ENCODE data around the gene DBF4B. TPM values are rescaled to one million over a fixed set of nuclear protein-coding genes. Genes with fewer than 3 reads are reported as not detected.

The DBF4B gene
- total and polyA plus RNA-seq, 10 of the 15 experiments (the other 5 are each of a cell fraction or from before 2014, with no cell fraction given) = 2.4 to 24.6 (median 16.9) TPM

DNA sequence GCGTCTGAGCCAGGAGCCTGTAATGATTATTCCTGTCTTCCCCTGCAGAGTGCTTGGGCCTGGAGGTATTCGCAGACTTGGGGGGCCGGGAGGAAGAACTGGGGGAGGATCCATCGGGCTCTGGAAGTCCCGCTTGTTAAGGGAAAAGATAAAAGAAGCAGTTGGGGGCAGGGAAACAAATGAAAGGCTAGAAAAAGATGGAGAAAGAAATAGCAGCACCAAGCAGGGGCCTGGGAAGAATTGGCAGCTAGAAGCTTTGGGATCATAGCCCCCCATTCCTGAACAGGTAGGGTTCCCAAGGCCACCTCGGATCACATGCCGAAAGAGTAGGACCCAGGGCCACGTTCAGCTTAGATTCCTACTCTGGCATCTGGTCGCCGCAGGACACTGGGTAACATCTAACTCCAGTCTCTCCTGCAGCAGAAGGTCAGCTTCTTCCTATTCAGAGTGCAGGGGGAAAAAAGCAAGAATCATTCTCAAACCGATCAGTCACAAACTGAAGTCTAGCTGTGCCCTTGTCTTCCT, 73.9 kb downstream of the DBF4B start:
- ChIA-PET SMC1A (ENCODE audit: uncharacterized antibody, unreplicated experiment) (interaction anchor here (1.5 kb wide), 1 partner anchor 83 kb away, joined by 3 read pairs; no protein-coding TSS in a partner anchor), CTCF (interaction anchor here (1.1 to 12.1 kb wide), 3 partner anchors 11 to 82 kb away, joined by 4 to 175 read pairs (median 5); no protein-coding TSS in a partner anchor)
- BruUV-seq (replicated peaks) = no TSS peak

DNA sequence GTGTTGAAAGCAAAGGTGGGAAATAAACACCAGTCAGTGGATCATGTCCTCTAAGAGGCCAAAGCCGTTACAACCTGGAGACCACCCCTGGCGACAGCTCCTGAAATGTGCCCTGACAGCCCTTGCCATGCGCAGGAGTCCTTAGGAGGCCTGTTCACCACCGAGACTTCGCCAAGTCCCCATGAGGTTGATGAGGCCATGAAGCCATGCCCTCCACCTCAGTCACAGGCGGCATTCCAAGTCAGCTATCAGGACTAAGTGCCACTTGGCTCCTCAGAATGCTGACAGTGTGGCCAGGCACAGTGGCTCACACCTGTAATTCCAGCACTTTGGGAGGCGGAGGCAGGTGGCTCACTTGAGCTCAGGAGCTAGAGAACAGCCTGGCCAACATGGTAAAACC, 77.5 kb downstream of the DBF4B start:
- SMC1A ChIA-PET (ENCODE audit: uncharacterized antibody, unreplicated experiment) = no interaction called here
- RAD21 ChIA-PET (ENCODE audit: unreplicated experiment) = no interaction called here
- no TSS peak for BruUV-seq (replicated peaks)
- DNase-seq (ENCODE audit: low read depth, low spot score) (no peak), FAIRE-seq (no peak), ATAC-seq (no peak)
- WGBS (ENCODE audit: insufficient coverage, insufficient replicate concordance, low lambda C conversion rate, missing lambda C conversion rate) = 56% methylated on average over 7 of the region's 7 CpGs
- H3K9ac ChIP-seq (ENCODE audit: control insufficient read depth, insufficient read depth, low read length) = no peak overlapping the region
- H3K4me3 ChIP-seq = no peak overlapping the region
- no peak overlapping the region for H3K4me2 ChIP-seq (ENCODE audit: control insufficient read depth, insufficient read depth)
- no peaks in the 10 kb centered on the region for H3K79me2 ChIP-seq (ENCODE audit: control insufficient read depth, insufficient read depth, low read length)
- no peaks in the 10 kb centered on the region for H3K9me3 ChIP-seq (replicated peaks; ENCODE audit: control insufficient read depth, insufficient read depth, low read length)
- H3K27ac ChIP-seq (ENCODE audit: control insufficient read depth, insufficient read depth) = no peak overlapping the region
- no peak overlapping the region for H2AFZ ChIP-seq (ENCODE audit: control insufficient read depth, low read depth, low read length)
- H4K20me1 ChIP-seq (ENCODE audit: control insufficient read depth, insufficient read depth) = no peaks in the 10 kb centered on the region
- no peaks in the 10 kb centered on the region for H3K36me3 ChIP-seq (ENCODE audit: control insufficient read depth in 2 of 2, insufficient read depth in 2 of 2, low read length in 1 of 2)
- no peaks in the 10 kb centered on the region; a peak in 3 of 4 replicates for H3K27me3 ChIP-seq (replicated peaks in 1 of 2; ENCODE audit: control insufficient read depth in 2 of 2, insufficient read depth in 2 of 2, low read length in 1 of 2)
- CTCF ChIA-PET = interaction anchor here (0.6 to 12.1 kb wide), 3 partner anchors 79 to 261 kb away, joined by 3 to 175 read pairs (median 3); no protein-coding TSS in a partner anchor
- in situ Hi-C loops (cut with MboI) = no loop called here
- H3K4me1 ChIP-seq (ENCODE audit: control insufficient read depth, insufficient read depth, low read length) = no peaks in the 10 kb centered on the region
- POLR2A ChIA-PET = no interaction called here
- intact Hi-C loops (cut with micrococcal nuclease; ENCODE audit: unreplicated experiment) = no loop called here
- no peak for TF ChIP-seq USF2 (IDR thresholded peaks at IDR 0.05; ENCODE audit: borderline replicate concordance, low read depth, low read length)
- no peak for TF ChIP-seq IKZF2 (IDR thresholded peaks at IDR 0.05)
- no peak for TF ChIP-seq ESRRA (IDR thresholded peaks at IDR 0.05; ENCODE audit: low read length)
- TF ChIP-seq ZBTB33 (IDR thresholded peaks at IDR 0.05) = no peak
- TF ChIP-seq, protein P1, sequence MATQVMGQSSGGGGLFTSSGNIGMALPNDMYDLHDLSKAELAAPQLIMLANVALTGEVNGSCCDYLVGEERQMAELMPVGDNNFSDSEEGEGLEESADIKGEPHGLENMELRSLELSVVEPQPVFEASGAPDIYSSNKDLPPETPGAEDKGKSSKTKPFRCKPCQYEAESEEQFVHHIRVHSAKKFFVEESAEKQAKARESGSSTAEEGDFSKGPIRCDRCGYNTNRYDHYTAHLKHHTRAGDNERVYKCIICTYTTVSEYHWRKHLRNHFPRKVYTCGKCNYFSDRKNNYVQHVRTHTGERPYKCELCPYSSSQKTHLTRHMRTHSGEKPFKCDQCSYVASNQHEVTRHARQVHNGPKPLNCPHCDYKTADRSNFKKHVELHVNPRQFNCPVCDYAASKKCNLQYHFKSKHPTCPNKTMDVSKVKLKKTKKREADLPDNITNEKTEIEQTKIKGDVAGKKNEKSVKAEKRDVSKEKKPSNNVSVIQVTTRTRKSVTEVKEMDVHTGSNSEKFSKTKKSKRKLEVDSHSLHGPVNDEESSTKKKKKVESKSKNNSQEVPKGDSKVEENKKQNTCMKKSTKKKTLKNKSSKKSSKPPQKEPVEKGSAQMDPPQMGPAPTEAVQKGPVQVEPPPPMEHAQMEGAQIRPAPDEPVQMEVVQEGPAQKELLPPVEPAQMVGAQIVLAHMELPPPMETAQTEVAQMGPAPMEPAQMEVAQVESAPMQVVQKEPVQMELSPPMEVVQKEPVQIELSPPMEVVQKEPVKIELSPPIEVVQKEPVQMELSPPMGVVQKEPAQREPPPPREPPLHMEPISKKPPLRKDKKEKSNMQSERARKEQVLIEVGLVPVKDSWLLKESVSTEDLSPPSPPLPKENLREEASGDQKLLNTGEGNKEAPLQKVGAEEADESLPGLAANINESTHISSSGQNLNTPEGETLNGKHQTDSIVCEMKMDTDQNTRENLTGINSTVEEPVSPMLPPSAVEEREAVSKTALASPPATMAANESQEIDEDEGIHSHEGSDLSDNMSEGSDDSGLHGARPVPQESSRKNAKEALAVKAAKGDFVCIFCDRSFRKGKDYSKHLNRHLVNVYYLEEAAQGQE (IDR thresholded peaks at IDR 0.05; ENCODE audit: low read depth, low read length) = no peak
- TF ChIP-seq FOS (IDR thresholded peaks at IDR 0.05; ENCODE audit: borderline replicate concordance, extremely low read depth, insufficient read length) = no peak

More for the DNA sequence above, 73.9 kb downstream of the DBF4B start:
- no peaks in the 10 kb centered on the region for H3K79me2 ChIP-seq (ENCODE audit: control insufficient read depth, insufficient read depth, low read length)
- no peaks in the 10 kb centered on the region for H3K4me1 ChIP-seq (ENCODE audit: control insufficient read depth, insufficient read depth, low read length)
- H3K4me2 ChIP-seq (ENCODE audit: control insufficient read depth, insufficient read depth) = no peak overlapping the region
- intact Hi-C loops (cut with micrococcal nuclease; ENCODE audit: unreplicated experiment) (no loop called here), in situ Hi-C loops (cut with MboI) (loop anchor here (5.0 kb wide), 1 partner anchor 85 kb away; no protein-coding TSS in a partner anchor)
- POLR2A ChIA-PET = no interaction called here
- RAD21 ChIA-PET (ENCODE audit: unreplicated experiment) = no interaction called here
- H3K27ac ChIP-seq (ENCODE audit: control insufficient read depth, insufficient read depth) = no peak overlapping the region
- H3K36me3 ChIP-seq (ENCODE audit: control insufficient read depth in 2 of 2, insufficient read depth in 2 of 2, low read length in 1 of 2) = no peaks in the 10 kb centered on the region
- DNase-seq (ENCODE audit: low read depth, low spot score) (no peak), ATAC-seq (no peak), FAIRE-seq (no peak)
- H3K9ac ChIP-seq (ENCODE audit: control insufficient read depth, insufficient read depth, low read length) = no peak overlapping the region
- 51% methylated on average over 11 of the region's 11 CpGs for WGBS (ENCODE audit: insufficient coverage, insufficient replicate concordance, low lambda C conversion rate, missing lambda C conversion rate)
- no peak overlapping the region for H3K4me3 ChIP-seq
- no peaks in the 10 kb centered on the region; the same call in 1 of the 2 replicates for H4K20me1 ChIP-seq (ENCODE audit: control insufficient read depth, insufficient read depth)
- no peaks in the 10 kb centered on the region; a peak in 3 of 4 replicates for H3K27me3 ChIP-seq (replicated peaks in 1 of 2; ENCODE audit: control insufficient read depth in 2 of 2, insufficient read depth in 2 of 2, low read length in 1 of 2)
- no peak overlapping the region for H2AFZ ChIP-seq (ENCODE audit: control insufficient read depth, low read depth, low read length)
- TF ChIP-seq CBFB (IDR thresholded peaks at IDR 0.05; ENCODE audit: low read depth) (no peak), SPI1 (IDR thresholded peaks at IDR 0.05; ENCODE audit: borderline replicate concordance, insufficient read depth, low read depth, low read length) (no peak), ESRRA (IDR thresholded peaks at IDR 0.05; ENCODE audit: low read length) (no peak), NR2C1 (IDR thresholded peaks at IDR 0.05) (no peak), TBL1XR1 (IDR thresholded peaks at IDR 0.05; ENCODE audit: low read depth, low read length) (no peak), NBN (IDR thresholded peaks at IDR 0.05) (no peak), ZSCAN29 (IDR thresholded peaks at IDR 0.05) (no peak), CBX3 (IDR thresholded peaks at IDR 0.05; ENCODE audit: borderline replicate concordance, low read depth) (no peak), GATAD2B (conservative IDR thresholded peaks at IDR 0.05; ENCODE audit: low read depth) (no peak), RB1 (IDR thresholded peaks at IDR 0.05; ENCODE audit: borderline replicate concordance) (no peak), NFYA (IDR thresholded peaks at IDR 0.05; ENCODE audit: borderline replicate concordance, low read depth, low read length) (no peak), TARDBP (IDR thresholded peaks at IDR 0.05; ENCODE audit: borderline replicate concordance) (no peak), HDAC2 (IDR thresholded peaks at IDR 0.05) (no peak), ATF7 (IDR thresholded peaks at IDR 0.05; ENCODE audit: low read depth) (no peak)
- H3K9me3 ChIP-seq (replicated peaks; ENCODE audit: control insufficient read depth, insufficient read depth, low read length) = no peaks in the 10 kb centered on the region

Data from GM12878 (cell line).